ENCODE results near the gene RAPGEF2. TPM values are rescaled to one million over a fixed set of nuclear protein-coding genes. Genes with fewer than 3 reads are reported as not detected.

Gene RAPGEF2
- total and polyA plus RNA-seq, 9 of the 15 experiments (the other 6 are each of a cell fraction or from before 2014, with no cell fraction given): 3.1 to 32.6 (median 23.1) TPM

- ATAC-seq: peak; percentile 52
- intact Hi-C loops (cut with micrococcal nuclease) (no loop called here), in situ Hi-C loops (cut with MboI) (no loop called here)
- TF ChIP-seq PML (IDR thresholded peaks at IDR 0.05; ENCODE audit: low read length) (no peak), ZBTB43 (CRISPR knock-in tag; IDR thresholded peaks at IDR 0.05) (no peak), SPI1 (IDR thresholded peaks at IDR 0.05; ENCODE audit: borderline replicate concordance, low read depth, low read length) (no peak), USF1 (CRISPR knock-in tag; IDR thresholded peaks at IDR 0.05) (no peak), HNRNPK (IDR thresholded peaks at IDR 0.05; ENCODE audit: low read depth, low read length, poor library complexity, severe bottlenecking) (no peak), ZNF3 (CRISPR knock-in tag; IDR thresholded peaks at IDR 0.05) (no peak)
- Histone ChIP-seq H3K9me3 (replicated peaks; ENCODE audit: control insufficient read depth, insufficient read depth, low read depth, low read length) (no peaks in the 10 kb centered on the region), H3K79me2 (ENCODE audit: control insufficient read depth, insufficient read depth, low read length) (no peaks in the 10 kb centered on the region; the same call in 2 of the 3 replicates), H3K27ac (ENCODE audit: extremely low read depth, low read depth, low read length) (no peak overlapping the region), H4K20me1 (replicated peaks; ENCODE audit: control insufficient read depth, insufficient read depth, low read length) (no peaks in the 10 kb centered on the region; the same call in 1 of the 2 replicates), H3K9me1 (ENCODE audit: control insufficient read depth, insufficient read depth, low read length) (peaks cover 3% of the 10 kb centered on the region), H3K9ac (ENCODE audit: insufficient read depth in 1 of 2, low read depth in 2 of 2, low read length in 2 of 2) (no peak overlapping the region), H3K4me3 (no peak overlapping the region), H3K4me2 (ENCODE audit: insufficient read depth, low read length) (no peak overlapping the region; the same call in 1 of the 2 replicates), H3K27me3 (ENCODE audit: control insufficient read depth in 2 of 2, insufficient read depth in 2 of 2, low read length in 2 of 2) (no peaks in the 10 kb centered on the region), H3K36me3 (ENCODE audit: control insufficient read depth, insufficient read depth, low read length) (no peaks in the 10 kb centered on the region), H3K4me1 (replicated peaks in 1 of 2; ENCODE audit: control insufficient read depth in 2 of 2, insufficient read depth in 2 of 2, low read length in 2 of 2) (peaks cover 4 to 5% of the 10 kb centered on the region in 2 experiments; a peak in 3 of 5 replicates), H2AFZ (ENCODE audit: low read depth, low read length) (no peak overlapping the region)
- WGBS (ENCODE audit: insufficient coverage, low coverage, missing lambda C conversion rate): 73% methylated on average over 11 of the region's 11 CpGs
- FAIRE-seq: no peak
- BruUV-seq (replicated peaks): no TSS peak
- DNase-seq (ENCODE audit: extremely low read depth in 1 of 4, low spot score in 3 of 4): no peak
- POLR2A ChIA-PET: interaction anchor here (1.1 kb wide), 1 partner anchor 11 kb away, joined by 3 read pairs; no protein-coding TSS in a partner anchor
- CTCF ChIA-PET (ENCODE audit: low intra/inter-chr PET ratio): no interaction called here
These were observed 125.1 kb downstream of the RAPGEF2 start for GRCh38 chr4:159227984-159228383.
